HG03469 (cell line): Measurements from ENCODE around the gene PSMB7.
"Not testable (repeated sequence)": the region's sequence is repeated elsewhere in the genome, so short reads cannot be mapped to it uniquely, and the experiment has no call there.

Source experiments
- ATAC-seq: cut with Tn5 transposase; IDR thresholded peaks from one replicate; pipeline ENCODE4 v1.9.1; 2021; ENCODE audit warnings: mild to moderate bottlenecking, moderate library complexity, moderate number of reproducible peaks; ENCODE audit not compliant: unreplicated experiment

The PSMB7 gene

DNA sequence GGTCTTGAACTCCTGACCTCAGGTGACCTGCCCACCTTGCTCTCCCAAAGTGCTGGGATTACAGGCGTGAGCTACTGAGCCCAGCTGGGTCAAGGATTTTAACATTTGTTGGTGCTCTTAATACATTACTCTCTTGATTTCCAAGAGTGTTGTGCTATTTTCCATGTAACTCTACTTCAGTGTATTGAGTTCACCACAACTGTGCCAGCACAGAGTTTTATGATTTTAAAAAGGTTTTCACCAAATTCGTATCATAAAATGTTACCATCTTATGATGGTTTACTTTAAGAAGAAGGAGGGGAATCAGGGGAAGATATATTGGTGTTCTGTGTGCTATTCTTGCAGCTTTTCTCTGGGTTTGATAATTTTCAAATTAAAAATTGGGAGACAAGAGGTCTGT lies 28.4 kb upstream of the PSMB7 start:
- ATAC-seq: no peak

DNA sequence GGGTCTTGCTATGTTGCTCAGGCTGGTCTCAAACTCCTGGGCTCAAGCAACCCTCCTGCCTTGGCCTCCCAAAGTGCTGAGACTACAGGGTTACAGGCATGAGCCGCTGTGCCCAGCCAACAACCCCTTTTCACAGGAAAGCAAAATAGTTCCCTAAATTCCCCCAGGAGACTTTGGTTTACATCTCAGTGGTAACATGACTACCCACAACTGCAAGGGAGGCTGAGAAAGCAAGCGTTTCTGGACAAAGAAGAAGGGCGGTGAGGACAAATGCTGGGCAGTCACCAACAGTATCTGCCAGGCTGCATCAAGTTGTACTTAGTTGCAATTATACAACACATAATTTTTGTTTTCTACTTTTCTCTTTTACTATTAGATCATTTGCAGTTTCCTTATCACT lies 27.6 kb upstream of the PSMB7 start:
- no peak for ATAC-seq

DNA sequence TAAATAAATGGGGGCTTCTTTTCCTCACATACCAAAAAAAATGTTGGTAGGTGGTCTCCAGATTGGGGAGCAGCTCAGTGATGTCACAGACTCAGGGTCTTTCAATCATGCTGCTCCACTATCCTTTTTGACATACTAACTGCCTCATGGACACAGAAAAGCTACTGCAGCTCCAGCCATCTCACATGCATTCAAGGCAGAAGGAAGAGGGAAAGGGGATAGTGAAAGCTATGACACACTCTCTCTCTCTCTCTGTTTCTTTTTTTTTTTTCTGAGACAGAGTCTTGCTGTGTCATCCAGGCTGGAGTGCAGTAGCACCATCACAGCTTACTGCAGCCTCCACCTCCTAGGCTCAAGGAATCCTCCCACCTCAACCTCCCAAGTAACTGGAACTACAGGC lies 27.1 kb upstream of the PSMB7 start:
- no peak for ATAC-seq

DNA sequence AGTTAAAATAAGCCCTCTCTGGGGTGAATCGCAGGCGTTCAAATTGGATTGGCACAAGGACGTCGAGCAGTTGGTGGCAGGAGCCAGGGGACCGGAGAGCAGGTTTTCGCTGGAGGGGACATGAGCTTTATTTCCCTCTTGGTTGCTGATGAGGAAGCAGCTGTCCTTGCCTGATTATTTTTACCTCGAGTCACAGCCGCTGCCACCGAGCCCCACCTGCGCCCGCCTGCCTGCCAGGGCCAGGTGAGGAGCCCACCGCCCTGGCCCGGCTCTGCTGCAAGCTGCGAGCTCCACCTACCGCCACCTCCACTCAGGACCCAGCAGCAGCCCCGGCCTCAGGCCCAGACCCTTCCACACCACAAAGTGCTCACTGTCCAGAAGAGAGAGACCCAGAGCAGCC lies 26.0 kb upstream of the PSMB7 start:
- no peak for ATAC-seq

DNA sequence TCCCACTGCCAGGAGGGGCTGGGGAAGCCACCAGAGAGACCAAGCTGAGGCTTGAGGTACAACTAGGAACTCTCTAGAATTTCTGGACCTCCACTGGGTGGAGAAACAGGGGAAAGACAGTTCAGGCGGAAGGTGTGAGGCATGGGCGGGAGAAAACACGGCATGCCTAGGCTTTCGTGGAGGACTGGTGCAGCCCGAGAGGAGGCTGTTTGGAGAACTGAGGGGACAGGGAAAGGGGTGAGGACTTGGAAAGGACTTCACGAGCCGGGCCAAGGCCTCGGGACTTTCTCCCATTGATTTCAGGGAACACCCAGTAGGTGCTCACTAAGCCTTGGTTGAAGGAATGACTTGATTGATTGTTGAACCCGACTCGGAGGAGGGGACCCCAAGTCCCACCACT lies 25.5 kb upstream of the PSMB7 start:
- no peak for ATAC-seq

DNA sequence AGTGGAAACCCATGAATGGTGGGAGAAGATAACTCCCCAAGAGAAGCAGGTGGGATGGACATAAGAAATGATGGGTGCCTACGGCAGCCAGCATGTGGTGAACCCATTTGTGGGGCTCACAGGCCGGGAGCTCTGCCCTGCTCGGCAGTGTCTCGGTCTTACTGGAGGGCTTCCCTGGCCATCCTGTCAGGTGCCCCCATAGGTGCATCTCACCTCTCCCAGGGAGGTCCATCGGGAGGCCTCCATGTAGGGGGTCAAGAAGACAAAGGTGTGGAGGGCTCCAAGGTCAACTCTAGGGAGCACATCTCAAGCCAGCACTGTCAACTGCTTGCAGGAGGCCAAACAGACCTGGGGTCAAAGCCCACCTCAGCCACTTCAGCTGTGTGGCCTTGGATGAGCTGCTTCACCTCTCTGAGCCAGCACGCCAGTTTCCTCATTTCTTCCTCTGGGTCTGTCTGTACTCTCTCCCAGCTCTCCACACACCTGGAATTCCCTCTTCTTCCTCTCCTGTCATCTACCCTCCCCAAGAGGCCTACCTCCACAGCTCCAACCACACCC lies 24.5 kb upstream of the PSMB7 start:
- no peak for ATAC-seq

DNA sequence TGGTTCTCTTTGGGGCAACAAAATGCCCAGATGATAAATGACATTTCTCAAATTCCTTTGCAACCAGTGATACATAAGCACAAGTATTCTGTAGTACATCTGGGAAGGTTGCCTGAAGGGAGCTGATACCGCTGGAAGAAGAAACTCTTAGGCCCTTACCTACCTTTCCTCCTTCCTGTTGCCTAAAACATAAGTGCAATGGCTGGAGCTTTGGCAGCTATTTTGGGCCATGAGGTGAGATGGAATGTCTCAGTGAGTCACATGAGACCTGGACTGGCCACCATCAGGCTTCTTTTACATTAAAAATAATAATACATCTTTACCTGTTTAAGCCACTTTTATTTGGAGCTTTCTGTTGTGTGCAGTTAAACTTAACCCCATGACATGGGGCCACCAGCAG lies 23.8 kb upstream of the PSMB7 start:
- no peak for ATAC-seq

DNA sequence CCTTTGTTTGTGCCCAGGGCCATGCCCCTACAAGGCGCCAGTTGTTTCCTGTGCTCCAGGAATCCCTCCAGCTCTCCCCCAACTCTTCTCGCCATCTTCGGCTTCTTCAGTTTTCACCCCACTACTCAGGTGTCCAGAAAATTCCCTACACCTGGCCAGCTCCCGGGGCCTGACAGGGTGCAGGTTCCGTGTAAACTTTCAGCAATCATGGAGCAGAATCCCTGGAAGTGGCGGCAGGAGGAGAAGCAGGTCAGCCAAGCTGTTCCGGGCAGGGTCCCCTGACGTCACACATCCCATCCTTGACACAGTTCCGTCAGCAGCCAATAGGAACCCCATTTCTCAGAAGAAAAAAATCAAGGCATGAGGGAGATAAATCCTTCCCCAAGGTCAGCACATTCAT lies 22.8 kb upstream of the PSMB7 start:
- no peak for ATAC-seq

DNA sequence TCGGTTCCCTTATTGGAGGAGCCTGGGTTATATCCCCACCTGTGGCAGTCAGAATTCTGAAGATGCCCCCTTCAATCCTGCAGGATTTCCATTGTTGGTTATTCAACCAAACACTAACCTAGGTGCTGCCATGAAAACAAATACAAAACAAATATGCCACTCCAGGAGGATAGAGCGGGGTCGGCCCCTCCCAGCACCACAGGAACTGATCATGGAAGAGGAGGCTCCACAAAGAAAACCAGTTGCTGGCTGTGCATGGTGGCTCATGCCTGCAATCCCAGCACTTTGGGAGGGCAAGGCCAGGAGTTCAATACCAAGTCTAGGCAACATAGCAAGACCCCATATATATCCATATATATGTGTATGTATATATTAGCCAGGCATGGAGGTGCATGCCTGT lies 21.8 kb upstream of the PSMB7 start:
- ATAC-seq: no peak

DNA sequence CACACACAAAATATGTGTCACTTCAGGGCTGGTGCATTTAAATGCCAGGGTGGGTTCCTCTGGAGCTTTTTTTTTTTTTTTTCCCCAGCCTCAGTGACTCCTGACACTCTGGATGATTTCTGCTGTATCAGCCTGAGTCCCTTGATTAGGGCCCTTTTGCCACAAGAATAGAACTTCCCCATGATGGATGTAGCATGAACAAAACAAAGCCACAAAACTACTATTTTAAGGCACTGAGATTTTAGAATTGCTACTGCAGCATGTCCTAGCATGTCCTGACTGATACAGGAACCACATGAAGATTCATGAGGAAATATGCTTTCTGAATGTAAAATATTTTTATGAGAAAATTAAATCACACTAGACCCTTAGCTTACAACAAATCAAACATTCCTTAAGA lies 21.1 kb upstream of the PSMB7 start:
- ATAC-seq: no peak

DNA sequence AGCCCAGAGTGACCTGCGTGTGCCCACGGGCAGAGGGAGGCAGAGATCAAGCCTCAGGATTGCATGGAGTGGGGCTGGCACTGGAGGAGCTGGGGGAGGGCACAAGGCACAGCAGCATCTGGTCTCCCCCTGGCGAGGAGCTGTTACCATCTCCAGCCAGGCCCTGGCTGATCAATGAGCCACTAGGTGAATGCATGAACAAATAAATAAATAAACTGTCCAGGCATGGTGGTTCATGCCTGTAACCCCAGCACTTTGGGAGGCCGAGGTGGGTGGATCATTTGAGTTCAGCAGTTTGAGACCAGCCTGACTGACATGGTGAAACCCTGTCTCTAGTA lies 14.3 kb upstream of the PSMB7 start:
- no peak for ATAC-seq

DNA sequence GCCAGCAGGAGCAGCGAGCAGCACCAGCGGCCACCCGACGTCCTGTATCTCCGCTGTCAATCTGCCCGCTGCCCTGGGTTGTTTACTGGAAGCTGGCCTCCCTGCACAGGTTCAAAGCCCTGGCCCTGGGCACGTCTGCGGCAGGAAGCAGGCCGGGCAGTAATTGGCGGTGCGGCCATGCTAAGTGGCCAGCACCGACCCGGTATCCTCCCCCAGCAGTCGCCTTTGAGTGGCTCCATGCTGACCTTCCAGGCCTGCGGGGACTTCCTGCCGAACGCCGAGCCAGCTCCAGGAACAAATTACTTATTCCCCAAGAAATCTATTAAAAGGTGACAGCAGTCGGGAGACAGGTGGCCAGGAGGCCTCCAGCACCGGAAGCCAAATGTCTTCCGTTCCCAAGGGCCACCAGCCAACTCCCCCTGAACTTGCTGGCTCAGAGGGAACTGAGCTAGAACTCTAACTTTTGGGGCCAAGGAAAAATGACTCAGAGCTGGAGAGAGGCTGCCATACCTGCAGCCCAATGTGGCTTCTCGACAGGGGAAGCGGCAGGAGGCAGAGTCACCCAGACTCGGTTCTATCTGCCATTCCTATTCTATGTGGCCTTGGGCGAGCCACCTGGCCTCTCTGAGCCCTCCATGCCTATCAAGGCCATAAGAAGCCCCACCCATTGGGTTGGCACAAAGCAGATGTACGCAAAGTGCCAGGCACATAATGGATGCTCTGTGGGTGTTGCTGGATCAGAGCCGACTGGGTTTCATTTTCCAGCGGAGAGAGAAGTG lies 13.7 kb upstream of the PSMB7 start:
- ATAC-seq: no peak

DNA sequence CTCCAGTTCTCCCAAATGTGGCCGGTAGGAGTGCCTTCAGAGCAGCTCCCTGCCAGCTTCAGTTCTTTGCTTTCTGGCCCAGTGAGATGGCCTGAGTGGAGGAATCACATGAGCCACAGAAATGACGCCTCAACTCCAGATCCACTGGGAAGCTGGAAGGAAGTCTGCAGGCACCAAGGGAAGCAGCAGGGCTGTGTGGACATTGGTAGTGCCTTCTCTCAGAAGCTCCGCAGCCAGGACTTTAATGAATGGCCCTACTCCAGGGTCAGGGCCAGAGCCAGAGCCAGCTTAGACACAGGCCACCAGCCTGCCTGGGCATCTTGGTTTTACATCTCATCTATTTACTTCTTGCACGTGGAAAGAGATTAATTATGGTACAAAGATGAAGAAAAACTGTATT lies 12.0 kb upstream of the PSMB7 start:
- ATAC-seq: no peak

DNA sequence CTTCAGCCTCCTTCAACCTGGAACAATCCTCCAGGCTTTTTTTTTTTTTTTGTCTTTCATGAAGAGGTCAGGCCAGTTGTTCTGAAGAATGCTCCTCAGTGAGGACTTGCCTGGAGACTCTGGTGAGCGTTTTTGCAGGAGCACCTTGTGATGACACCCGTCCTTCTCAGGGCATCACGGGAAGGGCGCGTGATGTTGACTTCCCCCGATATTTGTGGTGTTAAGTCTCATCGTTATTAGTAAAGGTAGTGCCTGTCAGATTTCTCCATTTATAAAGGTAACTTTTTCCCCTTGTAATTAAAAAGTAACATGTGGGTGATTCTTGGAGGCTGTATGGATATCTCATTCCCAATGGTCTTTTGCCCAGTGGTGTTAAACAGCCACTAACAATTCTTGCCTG lies 11.1 kb upstream of the PSMB7 start:
- no peak for ATAC-seq

DNA sequence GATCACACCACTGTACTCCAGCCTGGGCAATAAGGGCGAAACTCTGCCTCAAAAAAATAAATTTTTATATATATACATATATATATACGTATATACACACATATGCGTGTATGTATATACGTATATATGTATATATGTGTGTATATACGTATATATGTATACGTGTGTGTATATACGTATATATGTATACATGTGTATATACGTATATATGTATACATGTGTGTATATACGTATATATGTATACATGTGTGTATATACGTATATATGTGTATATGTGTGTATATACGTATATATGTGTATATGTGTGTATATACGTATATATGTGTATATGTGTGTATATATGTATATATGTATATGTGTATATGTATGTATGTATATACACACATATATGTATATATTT lies 10.5 kb upstream of the PSMB7 start:
- ATAC-seq: not testable (repeated sequence)

DNA sequence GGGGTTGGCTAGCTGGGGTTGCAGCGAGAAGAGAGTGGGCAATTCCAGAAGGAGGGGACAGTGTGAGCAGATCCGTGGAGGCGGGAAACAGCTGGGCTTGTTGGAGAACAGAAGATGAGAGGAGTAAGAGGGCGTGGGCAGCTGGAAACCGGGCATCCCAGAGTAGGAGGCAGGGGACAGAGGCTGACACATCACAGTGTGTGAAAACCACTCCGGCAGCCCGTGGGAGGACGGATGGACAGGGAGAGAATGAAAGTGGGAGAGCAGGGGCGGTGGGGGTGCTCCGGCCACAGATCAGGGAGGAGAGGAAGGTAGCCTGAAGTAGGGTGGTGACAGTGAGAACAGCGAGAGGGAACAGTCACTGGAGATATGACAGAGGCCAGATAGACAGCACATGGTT lies 8.3 kb upstream of the PSMB7 start:
- ATAC-seq: no peak

DNA sequence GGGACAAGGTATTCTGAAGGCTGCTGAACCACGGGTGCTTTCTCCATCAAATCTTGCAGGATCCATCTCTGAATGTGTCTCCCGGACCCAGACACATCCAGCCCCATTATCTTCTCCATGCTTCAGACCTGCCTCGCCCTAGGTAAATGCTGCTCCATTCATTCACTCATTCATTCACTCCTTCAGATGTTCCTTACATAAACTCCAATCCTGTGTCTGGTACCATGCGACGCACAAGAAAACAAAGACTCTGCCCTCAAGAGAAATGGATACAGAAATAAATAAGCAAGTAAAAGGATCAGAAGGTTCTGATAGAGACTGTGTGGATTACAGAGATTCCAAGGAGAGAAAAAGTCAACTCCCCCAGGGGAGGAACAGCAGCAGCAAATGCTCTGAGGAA lies 7.9 kb upstream of the PSMB7 start:
- no peak for ATAC-seq

DNA sequence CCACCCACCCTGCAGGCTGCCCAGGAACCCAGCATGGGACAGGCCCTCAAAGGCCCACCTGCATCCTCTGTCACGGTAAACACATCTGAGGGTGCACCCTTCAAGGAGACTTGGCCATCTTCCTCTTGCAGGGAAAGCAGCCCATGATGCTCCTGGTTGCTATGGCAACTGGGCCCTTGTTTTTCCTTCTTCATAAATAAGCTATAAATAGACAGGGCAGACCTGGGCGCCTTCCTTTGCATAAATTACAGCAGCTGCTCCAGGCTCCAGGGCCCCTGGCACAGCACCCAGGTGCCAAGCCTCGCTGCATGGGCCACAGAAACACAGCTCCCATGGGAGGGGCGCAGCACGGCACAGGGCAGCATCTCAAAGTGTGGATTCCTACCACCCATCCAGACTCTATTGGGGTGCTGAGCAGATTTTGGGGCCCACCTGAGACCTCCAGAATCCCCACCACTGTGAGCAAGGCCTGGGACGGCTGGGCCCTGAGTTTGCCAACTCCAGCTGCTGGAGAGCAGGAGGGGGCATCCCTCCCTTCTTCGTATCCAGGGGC lies 5.8 kb upstream of the PSMB7 start:
- ATAC-seq: no peak

DNA sequence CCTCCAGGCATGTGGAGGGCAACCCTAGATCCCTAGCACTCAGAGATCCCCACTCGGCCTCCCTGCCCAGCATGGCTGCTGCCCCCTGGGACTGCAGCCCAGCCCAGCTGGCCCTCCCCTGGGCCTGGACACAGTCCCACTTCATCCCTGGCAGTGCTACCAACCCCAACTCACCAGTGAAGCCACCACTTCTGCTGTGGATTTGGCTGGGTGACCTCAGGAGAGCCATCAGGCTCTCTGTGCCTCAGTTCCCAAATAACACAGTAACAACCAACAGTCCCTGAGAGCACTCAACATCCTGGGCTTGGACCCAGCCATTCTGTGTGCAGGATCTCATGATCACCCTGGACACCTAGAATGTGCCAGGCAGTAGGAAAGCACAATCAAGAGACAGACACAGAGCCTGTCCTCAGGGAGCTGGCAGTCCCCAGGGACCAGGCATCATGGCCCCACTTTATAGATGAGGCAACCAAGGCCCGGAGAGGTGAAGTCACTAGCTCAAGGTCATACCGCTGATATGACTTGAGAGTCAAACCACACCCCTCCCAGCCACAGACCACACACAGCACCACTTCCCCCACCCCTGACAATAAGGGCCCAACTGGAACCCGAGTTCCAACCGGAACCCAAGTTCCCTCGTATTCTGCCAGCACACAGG lies 4.7 kb upstream of the PSMB7 start:
- no peak for ATAC-seq

DNA sequence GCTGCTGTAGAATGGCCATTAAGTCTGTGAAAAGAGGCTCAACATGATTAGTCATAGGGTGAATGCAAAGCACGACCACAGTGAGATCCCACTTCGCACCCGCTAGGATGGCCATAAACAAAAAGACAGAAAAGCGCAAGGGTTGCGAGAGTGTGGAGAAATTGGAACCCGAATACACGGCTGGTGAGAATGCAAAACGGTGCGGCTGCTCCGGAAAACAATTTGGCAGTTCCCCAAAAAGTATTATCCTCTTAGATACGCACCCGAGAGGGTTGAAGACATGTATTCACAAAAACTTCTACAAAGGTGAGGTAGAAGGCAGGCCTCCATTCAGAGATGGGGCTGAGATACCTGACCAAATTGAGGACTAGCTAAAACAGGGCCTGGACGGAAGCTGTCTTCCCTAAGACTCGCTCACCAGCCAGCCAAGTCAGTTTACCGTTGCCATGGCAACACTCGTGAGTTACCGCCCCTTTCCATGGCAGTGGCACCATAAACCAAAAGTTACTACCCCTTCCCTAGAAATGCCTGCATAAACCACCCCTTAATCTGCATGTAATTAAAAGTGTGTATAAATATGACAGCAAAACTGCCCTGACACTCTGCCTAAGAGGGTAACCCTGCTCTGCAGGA lies 726 bp upstream of the PSMB7 start:
- ATAC-seq: no peak

DNA sequence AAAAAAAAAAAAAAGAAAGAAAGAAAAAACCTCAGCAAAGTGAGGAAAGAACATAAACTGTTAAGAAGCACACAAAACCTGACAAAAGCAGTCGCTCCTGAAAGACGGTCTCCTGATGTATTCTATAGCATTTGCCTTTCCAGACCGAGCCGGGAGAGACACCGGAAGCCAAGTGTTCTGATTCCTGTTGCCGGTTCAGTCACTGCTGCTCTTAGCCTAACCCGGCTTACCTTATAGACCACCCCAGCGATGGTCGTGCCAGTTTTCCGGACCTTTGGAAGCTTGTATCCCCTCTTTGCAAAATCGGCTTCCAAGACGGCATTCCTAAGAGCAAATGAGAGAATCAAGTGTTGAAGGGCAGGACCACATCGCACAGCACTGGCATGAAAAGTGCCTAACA lies 630 bp downstream of the PSMB7 start:
- ATAC-seq: no peak

DNA sequence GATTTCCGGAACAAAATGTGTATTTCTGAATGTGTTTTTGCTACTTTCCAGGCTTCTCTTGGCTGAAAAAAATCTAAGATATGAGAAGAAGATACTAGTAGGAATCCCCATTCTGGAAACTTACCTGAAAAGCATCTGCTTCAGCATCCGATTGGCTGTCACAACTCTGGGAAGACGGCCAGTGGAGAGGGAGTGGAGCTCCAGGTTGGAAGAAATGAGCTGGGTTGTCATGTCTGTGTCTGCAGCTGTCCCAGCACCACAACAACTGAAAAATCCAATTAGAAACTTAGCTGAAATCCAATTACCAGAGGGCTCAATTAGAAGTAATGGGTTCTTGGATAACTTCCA lies 3.0 kb downstream of the PSMB7 start:
- no peak for ATAC-seq
